ENCODE data around the gene PDLIM4.
A peak's percentile ranks its signal among the peaks of the same experiment; 100 is the strongest.

The PDLIM4 gene

DNA sequence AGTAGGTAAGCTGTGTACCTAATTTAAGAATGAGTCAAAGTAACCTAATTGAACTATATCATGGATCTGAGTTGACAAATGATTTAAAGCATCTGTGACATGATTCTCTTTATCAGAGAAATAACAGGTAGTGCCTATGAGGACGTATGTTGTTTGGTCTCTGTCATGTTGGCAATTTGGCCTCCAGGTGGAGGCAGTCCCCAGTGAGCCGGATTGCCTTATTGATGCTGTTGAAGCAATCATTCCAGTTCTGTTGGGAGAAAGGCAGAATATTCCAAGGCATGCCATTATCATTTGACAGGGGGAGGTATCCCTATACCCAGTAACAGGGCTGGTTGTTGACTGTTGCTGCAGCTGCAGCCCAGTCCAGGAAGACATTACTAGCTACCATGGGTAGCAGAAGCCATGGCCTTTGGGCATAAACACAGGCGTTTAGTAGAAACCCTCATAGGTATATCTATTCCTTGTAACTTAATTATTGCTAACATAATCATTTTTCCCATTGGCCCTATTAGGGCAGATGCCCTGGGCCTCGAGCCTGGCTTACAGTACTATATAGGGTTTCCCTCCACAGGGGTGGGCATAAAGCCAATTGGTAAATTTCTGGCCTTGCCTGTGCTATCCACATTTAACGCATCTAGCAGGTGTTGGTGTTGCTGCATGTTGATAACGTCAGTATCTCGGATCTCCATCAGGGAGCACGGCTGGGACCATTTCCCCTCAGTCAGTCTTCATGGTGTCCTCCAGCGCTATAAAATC, 24.5 kb downstream of the PDLIM4 start:
- DNase-seq (ENCODE audit: low spot score) = no peak

DNA sequence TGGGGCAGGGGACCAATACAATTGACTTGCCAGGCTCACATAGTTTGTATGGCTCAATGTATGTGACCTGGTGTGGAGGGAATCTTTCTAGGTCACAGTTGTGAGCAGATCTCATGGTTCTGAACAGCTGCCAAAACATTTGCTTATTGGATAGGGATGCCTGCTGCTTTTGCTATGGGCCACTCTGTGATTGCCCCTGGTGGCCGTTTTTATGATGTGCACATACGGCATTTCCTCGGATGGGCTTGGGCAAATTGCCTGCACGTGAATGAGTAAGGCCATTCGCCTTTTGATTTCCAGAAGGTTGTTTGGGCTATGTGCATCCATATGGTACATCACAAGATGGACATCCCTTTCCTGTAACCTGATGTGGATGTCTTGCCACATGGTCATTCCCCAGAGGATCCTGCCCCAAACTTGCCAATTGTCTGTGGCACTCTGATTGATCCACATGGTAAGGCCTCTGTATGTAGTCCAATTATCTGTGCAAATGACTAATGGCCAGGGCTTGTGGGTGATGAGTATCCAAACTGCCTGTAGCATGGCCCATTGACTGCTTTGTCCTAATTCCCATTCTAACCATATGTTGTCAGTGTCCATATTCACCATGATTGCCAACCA, 26.0 kb downstream of the PDLIM4 start:
- DNase-seq (ENCODE audit: low spot score) = peak; percentile 58

DNA sequence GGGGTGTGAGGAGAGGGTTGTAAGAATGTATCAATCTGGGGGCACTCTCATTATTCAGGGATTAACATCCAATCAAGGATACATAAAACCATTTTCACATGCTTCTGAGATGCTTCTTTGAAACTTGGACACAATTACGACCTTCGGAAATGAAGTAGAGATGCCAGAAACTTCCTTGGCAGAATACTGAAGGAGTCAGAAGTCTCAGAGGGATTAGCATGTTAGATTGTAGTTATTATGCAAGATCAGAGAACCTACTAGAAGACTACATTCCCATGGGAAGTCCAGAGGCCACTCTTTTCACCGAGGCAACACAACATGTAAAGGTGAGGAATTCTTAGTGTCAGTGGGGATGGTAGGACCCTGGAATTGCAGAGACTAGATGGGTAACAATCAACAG, 31.6 kb downstream of the PDLIM4 start:
- no peak for DNase-seq (ENCODE audit: low spot score)

DNA sequence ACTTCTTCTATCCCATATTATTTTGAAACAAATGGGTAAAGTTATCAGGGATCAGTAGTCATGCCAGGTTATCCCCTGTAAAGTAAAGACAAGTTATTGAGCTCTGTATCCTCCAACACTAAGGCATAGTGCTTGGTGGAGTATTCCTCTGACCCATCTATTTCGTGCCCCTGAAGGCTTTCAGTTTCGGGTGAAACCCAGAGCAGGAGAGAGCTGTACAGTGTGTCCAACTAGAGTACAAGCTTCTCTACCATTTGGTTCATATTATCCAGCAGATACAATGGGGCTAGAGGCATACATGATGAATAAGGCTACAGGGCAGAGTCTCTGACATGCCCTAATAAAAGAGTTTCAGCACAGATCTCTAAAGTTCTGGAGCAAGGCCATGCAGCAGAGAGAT, 33.5 kb downstream of the PDLIM4 start:
- DNase-seq (ENCODE audit: low spot score) = no peak

DNA sequence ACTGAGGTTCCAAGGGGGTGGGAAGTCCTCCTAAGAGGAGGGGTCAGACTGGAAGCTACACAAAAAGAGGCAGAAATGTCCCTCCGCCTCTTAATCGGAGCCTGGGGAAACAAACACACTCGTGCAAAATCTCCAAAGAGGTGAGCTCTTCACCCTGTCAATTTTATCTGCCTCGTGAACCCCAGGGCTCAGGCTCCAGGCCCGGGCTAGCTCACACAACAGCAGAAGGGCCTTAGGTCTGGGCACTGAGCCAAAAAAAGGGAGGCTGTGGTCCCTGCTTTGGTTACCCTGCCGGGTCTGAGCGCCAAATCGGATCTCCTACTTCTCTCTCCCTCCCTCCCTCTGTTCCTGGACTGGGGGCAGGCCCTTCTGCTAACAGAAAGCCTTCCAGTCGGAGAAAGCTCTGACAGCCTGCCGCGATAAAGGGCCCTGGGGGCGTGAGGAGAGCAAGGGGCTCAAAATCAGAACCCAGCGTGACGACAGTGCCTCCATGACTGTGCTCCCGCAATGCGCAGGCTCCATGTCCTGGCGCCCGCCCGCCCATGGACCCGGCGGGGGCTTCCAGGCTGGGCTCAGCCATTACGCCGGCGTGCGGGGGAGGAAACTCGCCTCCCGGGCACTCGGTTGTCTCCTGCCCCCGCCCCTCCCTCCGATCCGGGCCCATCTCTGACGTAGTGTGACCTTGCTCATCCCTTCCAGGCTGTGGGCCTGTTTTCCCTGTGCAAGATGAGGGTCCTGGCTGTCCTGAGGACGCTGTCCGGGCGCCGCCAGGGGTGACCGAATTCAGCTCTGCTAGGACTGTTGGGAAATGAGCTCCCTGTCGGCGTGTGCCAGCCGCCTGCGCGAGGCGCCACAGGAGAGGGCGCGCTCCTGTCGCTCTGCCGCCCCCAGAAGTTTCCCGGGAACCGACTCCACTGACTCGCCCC, 35.8 kb downstream of the PDLIM4 start:
- DNase-seq (ENCODE audit: low spot score) = peak; percentile 86

DNA sequence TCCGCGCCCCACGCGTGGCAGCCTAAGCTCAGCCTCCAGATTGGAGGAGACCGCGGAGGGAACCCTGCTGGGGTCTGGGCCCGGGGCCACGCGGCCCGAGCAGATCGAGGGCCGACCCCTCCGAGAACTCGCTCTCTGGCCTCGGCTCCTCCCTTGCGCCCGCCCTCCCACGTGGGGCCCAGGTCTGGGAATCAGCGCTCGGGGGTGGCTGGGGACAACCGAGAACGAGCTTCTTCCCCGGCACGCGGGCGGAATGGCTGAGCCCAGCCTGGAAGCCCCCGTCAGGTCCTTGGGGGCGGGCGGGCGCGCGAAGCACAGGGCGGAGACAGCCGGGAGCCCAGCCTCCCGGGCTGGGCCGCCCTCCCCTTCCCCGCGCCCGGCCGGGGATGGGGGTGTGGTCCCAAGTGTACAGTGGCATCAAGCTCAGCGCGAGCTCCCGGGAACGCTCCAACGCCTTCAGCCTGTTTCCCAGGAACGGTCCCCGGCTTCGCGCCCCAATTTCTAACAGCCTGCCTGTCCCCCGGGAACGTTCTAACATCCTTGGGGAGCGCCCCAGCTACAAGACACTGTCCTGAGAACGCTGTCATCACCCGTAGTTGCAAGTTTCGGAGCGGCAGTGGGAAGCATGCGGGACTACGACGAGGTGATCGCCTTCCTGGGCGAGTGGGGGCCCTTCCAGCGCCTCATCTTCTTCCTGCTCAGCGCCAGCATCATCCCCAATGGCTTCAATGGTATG, 36.7 kb downstream of the PDLIM4 start, which contains the start of gene SLC22A4:
Gene SLC22A4, plus strand, starts transcription at position 403 of the 736 bp plus-strand sequence. Its CDS starts 223 bp downstream, at position 626.
- peak; percentile 87 for DNase-seq (ENCODE audit: low spot score)

DNA sequence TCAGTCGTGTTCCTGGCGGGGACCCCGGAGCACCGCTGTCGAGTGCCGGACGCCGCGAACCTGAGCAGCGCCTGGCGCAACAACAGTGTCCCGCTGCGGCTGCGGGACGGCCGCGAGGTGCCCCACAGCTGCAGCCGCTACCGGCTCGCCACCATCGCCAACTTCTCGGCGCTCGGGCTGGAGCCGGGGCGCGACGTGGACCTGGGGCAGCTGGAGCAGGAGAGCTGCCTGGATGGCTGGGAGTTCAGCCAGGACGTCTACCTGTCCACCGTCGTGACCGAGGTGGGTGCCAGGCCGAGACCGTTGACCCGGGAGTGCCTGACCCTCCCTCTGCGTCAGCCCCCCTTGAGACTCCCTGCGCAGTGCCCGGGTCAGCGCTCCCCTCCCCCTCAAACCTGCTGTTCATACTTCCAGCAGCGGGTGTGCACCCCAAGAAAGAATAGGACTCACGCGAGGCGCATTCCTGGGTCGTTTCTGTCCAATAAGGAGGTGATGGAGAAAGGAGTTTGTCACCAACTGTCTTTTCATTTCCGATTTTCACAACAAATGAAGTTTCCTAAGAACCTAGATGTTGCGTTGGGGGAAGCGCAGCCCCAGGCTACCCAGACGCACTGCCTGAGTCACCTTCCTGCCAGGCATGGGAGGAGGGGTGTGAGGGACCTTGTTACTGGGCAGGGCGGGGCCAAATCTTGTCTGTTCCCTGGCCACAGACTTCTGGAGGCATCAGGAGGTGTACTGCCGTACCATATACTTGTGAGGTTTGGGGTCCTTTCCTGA, 37.4 kb downstream of the PDLIM4 start:
- DNase-seq (ENCODE audit: low spot score) = peak; percentile 25

DNA sequence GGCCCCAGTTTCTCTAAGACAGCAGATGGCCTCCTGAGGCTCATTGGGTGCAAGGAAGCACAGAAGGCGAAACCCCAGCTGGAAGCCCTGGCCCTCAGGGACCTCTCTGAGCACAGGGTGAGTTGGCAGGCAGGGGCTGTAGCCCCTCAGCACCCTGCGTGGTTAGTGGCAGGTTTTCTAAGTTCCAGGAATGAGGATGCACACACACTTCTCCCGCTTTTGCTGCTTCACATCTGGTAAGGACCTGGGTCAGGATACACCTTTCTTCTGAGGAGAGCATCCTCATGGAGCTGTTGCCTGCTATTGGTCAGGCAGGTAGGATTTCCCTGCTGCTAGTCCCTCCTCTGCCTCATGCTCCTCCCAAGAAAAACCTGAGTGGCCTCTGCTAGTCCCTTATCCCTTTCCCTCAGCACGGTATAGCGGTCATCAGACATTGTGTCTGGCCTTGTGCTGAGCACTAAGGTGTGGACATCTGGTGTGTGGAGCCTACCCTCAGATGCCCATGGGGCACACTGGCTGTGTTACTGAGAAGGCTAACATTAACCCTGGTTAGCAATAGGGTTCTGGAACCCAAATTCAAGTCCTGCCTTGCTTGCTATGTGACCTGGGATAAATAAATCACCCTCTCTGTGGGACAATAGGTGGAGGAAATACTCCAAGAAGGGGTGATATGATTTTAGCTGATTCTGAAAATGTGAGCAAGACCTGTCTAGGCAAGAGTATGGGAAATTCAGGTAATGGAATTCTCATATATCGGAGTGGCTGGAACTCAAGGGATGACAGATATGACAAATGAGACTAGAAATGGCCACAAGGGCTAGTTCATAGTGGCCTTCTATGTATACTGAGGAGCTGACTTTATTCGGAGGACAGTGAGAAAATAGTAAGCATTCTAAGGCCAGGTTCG, 38.3 kb downstream of the PDLIM4 start:
- peak; percentile 32 for DNase-seq (ENCODE audit: low spot score)

DNA sequence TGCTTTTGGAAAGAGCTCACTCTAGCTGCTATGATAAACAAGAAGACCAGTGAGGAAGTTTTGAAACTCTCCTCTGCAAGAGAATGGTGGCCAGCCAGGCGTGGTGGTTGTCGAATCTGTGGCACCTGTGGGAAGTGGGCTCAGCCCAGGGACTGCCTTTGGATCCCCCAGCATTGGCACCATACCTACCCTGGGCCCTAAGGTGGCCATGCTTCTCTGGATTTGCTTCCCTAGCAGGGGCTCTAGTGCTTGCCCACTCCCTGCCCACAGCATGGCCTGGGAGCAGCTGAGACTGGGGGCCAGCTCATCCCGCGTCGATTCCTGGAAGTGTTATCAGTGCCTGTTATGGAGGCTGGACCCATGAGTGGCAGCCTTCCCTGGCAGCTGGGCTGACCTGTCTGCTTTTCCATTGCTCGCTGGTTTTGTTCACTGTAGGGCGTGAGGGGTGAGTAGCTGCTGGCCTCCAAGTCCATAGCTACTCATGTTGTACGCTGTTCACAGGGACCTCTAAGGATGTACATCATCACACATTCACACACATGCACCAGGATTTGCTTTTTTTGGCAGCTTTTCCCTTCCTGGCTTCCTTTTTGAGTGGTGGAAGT, 39.0 kb downstream of the PDLIM4 start:
- DNase-seq (ENCODE audit: low spot score) = no peak

DNA sequence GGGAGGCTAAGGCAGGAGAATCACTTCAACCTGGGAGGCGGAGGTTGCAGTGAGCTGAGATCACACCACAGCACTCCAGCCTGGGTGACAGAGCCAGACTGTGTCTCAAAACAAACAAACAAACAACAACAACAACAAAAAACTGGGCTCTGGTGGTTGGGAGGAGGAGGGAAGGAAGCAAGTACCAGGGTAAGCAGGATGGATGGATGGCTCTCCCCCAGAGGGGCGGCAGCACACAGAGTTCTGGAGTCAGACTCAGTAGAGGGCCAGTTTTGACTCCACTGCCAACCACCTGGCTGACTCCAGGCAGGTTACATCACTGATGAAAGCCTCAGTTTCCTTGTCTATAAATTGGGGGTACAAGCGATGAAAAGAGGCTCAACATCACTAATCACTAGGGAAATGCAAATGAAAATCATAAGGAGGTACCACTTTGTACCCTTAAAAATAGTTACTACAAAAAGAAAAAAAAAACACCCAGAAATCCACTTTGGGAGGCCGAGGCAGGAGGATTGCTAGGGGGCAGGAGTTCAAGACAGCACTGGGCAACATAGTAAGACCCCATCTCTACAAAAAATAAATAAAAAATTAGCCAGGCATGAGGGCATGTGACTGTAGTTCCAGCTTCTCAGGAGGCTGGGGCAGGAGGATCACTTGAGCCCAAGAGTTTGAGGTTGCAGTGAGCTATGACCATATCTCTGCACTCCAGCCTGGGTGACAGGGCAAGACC, 39.9 kb downstream of the PDLIM4 start:
- DNase-seq (ENCODE audit: low spot score) = no peak

DNA sequence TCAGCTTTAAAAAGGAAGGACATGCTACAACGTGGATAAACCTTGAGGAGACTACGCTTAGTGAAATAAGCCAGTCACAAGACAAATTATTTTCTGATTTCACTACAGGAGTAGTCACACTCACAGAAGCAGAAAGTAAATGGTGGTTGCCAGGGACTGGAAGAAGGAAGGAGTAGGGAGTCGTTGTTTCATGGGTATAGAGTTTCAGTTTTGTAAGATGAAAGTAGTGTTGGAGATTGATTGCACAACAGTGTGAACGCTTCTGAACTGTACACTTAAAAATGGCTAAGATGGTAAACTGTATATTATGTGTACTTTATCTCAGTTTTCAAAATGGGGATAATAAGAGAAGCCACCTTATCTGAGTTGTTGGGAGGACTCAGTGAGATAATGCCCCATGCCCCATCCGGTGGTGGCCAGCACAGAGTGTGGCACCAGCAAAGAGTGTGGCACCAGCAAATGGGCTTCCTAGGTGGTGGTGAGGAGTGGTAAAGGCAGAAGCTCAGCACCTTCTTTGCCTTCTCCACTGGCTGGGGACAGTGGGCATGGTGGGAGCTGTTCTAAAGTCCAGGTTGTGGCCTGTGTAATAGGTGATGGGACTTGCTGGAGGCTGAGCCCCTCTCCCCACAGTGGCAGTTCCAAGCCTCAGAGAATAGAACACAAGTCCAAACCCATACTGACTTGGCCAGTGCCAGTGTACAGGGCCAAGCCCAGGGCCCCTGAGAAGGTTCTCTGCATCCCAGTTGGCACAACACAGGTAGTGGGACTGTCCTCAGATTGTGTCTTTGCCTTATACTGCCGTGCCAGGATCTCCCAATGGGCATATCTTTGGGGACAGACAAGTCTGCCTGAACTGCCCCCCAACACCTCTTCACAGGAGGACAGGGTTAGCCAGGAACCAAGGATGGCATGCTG, 41.1 kb downstream of the PDLIM4 start:
- no peak for DNase-seq (ENCODE audit: low spot score)

DNA sequence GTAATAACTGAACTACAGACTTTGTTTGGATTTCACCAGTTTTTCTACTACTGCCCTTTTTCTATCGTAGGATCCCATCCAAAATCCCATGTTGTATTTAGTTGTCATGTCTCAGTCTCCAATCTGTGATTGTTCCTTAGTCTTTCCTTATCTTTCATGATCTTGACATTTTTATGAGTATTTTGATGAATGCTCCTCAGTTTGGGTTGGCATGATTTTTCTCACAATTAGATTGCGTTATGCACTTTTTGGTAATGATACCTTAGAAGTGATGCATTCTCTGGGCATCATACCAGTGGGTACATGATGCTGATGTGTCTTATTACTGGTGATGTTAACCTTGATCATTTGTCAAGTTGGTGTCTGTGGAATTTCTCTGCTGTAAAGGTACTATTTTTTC, 42.4 kb downstream of the PDLIM4 start:
- DNase-seq (ENCODE audit: low spot score) = no peak

DNA sequence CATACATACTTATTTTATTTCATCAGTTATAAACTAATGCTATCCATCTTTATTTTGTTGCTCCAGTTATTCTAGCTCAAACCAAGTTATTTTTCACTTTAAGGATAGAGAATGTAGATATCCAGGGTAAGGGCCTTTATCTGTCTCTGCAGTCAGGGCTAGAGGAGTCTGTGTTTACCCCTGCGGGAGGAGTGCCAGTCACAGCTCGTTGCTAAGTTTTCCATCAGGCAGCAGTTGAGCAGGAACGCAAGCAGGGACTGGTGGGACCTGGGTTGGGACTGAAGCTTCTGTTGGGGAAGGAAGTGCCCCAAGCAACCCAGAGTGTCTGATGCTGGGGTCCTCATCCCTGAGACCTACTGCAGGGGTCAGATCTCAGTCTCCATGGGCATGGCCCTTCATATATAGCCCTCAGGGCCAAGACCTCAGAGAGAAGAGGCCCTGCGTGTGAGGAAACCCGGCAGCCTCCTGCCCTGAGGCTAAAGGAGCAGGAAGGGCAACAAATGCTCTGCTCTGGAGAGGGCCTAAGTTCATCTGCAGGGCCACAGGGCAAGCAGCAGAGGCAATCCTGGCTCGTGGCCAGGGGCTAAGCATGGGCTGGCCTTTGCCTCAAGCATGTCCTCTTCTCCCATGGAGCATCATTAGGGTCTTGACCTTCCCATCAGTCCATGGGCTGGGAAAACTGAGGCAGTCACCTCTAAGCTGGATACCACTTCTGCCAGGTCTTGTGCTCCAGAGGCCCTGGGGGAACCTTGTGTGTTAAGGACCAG, 43.3 kb downstream of the PDLIM4 start:
- no peak for DNase-seq (ENCODE audit: low spot score)

DNA sequence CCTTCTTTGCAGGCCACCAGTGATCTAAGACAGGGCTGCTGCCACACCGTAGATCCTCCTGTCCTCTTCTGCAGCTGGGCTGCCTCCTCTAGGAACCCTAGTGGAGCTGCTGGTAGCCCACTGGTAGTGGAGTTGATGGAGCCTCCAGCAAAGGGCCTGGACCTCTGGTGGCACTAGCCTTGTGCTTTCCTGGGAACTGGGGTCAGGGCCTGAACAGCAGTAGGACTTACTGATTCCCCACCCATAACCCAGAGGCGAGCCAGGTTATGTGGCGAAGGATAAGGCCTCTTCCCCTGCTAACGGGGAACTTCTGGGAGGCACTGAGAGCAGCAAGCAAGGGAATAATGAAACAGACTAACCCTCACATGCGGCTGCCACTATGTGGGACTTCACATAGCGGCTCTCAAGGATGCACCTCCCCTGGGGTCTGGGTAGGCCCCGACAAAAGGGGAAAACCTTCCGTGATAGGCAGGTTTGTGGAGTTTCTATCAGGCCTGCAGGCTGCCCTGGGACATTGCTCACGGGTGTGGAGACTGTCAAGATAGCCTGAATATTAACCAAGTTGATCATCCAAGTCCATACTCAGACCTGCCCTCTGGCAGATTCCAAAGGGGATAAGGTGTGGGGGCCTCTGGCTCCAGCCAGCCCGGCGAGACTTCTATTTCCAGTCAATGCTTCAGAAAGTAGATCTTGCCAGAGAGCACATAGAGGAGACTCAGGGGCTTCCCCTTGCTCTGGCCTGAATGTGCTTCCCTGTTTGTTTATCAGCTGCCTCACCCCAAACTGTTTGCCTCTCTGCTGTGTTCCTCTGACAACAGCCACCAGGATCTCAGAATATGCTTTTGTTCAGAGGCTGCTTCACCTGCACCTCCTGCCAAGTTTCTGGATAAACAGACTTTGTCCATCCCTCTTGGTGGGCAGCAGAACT, 44.1 kb downstream of the PDLIM4 start:
- DNase-seq (ENCODE audit: low spot score) = no peak

DNA sequence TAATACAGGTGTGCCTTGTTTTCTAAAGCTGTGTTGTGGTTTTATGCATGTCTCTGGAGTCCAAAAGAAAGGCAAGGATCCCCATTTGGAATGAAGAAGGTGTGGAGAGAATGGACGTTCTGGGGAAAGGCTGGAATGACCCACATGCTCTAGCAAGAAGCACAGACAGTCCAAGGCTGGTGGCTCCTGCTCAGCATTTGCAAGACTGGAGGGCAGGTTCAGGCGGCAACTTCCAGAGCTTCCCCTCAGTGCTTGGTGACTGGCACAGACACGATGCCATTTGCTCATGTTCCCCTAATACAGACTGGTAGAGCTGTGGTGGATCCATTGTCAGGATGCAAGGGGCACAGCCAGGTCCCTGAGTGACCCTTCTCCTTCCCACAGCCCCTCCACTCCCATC, 44.9 kb downstream of the PDLIM4 start:
- no peak for DNase-seq (ENCODE audit: low spot score)

DNA sequence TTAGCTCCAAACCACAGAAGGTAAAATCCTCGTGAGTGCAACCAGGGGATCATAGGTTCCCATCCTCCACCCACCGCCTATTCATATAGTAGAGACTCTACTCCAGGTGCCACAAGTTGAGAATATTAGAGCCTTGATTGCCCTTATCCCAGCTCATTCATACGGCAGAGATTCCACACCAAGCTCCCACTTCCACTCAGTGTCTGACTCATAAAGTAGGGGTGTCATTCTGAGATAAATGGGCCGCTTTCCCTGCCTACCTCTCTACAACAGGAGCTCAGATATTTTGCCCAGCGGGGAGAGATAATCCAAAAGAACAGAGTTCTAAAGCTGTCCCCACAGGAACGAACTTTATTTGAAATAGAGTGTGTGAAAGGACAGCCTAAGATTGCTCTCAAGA, 46.1 kb downstream of the PDLIM4 start:
- DNase-seq (ENCODE audit: low spot score) = no peak

Measured in cerebellar cortex (tissue), 1 donor.